GDM1 (cell line): ENCODE data around the gene ROBO4.
A peak's percentile ranks its signal among the peaks of the same experiment; 100 is the strongest.

ENCODE experiments used
- DNase-seq: peaks from one replicate; lab custom pipeline; 2025; lab: John Stamatoyannopoulos, UW

The ROBO4 gene

GRCh38 chr11:124918950-124919349 lies 21.3 kb upstream of the ROBO4 start, which contains the start of gene HEPN1:
HEPN1 (plus strand) TSS chr11:124919250.
- no peak for DNase-seq

- no peak for DNase-seq
These were observed 19.5 kb upstream of the ROBO4 start for GRCh38 chr11:124917115-124917637.

GRCh38 chr11:124916370-124916710 lies 18.7 kb upstream of the ROBO4 start:
- no peak for DNase-seq

- DNase-seq: no peak
These were observed 18.1 kb upstream of the ROBO4 start for GRCh38 chr11:124915541-124916369.

GRCh38 chr11:124902616-124903015 lies 5.0 kb upstream of the ROBO4 start:
- no peak for DNase-seq

GRCh38 chr11:124900464-124900863 lies 2.8 kb upstream of the ROBO4 start:
- no peak for DNase-seq

- no peak for DNase-seq
These were observed 1.9 kb upstream of the ROBO4 start for GRCh38 chr11:124899383-124900145.

- no peak for DNase-seq
These were observed 1.0 kb upstream of the ROBO4 start for GRCh38 chr11:124898711-124899110.

- peak; percentile 27 for DNase-seq
These were observed 607 bp upstream of the ROBO4 start for GRCh38 chr11:124898263-124898680.

- no peak for DNase-seq
These were observed 759 bp downstream of the ROBO4 start for GRCh38 chr11:124896821-124897391.

GRCh38 chr11:124896071-124896750 lies 1.5 kb downstream of the ROBO4 start:
- DNase-seq: no peak

GRCh38 chr11:124895471-124895971 lies 2.1 kb downstream of the ROBO4 start:
- DNase-seq: no peak

- no peak for DNase-seq
These were observed 2.8 kb downstream of the ROBO4 start for GRCh38 chr11:124894606-124895430.

- no peak for DNase-seq
These were observed 3.8 kb downstream of the ROBO4 start for GRCh38 chr11:124893781-124894401.

- DNase-seq: peak; percentile 13
These were observed 4.8 kb downstream of the ROBO4 start for GRCh38 chr11:124892750-124893454.

- no peak for DNase-seq
These were observed 5.5 kb downstream of the ROBO4 start for GRCh38 chr11:124892146-124892545.

- DNase-seq: no peak
These were observed 6.2 kb downstream of the ROBO4 start for GRCh38 chr11:124891373-124891861.

- DNase-seq: no peak
These were observed 6.8 kb downstream of the ROBO4 start for GRCh38 chr11:124890683-124891372.

- DNase-seq: no peak
These were observed 7.5 kb downstream of the ROBO4 start for GRCh38 chr11:124890151-124890550.
